Caco-2 (cell line): ENCODE results near the gene MMP12. TPM values are rescaled to one million over a fixed set of nuclear protein-coding genes. Genes with fewer than 3 reads are reported as not detected.

Experiments used
- BruUV-seq: library from RNA; stranded (reverse); fragments of 400-500 nt; replicated peaks from 2 replicates; lab custom pipeline; 2021; lab: Mats Ljungman, UMichigan
- CTCF ChIA-PET: fragments of 300-600 bp; sonication (Branson Sonifier 250); formaldehyde crosslinking; loops from one replicate; lab custom pipeline; 2022; ENCODE audit warnings: antibody characterized with exemption; lab: Charles Lee
- POLR2A ChIA-PET: fragments of 300-600 bp; sonication (Branson Sonifier 250); formaldehyde crosslinking; loops from one replicate; lab custom pipeline; 2022; ENCODE audit warnings: antibody characterized with exemption; lab: Charles Lee
- DNase-seq, 2 experiments: peaks; one replicate each; pipeline versions ENCODE4 v3.0.0 to v3.0.0-alpha.2; 2020 to 2022
- H3K27me3 ChIP-seq: replicated peaks from 2 replicates; pipeline ENCODE4 v1.6.0; 2011; ENCODE audit warnings: low read length; ENCODE audit not compliant: control insufficient read depth, insufficient read depth
- H3K36me3 ChIP-seq: 2 replicates; pipeline ENCODE4 v1.5.1; 2011; ENCODE audit warnings: low read length; ENCODE audit not compliant: control insufficient read depth, insufficient read depth
- H3K4me1 ChIP-seq: fragments of 250-450 bp; sonication (Bioruptor Pico); 2 replicates; pipeline ENCODE4 v1.5.1; 2020; ENCODE audit warnings: mild to moderate bottlenecking
- H3K4me3 ChIP-seq: 2 replicates; pipeline ENCODE4 v1.5.1; 2011; ENCODE audit warnings: low read depth, mild to moderate bottlenecking, control low read depth, low read length
- H3K9me3 ChIP-seq: fragments of 250-450 bp; sonication (Bioruptor Pico); 2 replicates; pipeline ENCODE4 v1.5.1; 2020; ENCODE audit warnings: mild to moderate bottlenecking, moderate library complexity
- H3K27ac Mint-ChIP-seq: one replicate; pipeline ENCODE4 v1.8.0; 2022; ENCODE audit warnings: mixed read lengths; ENCODE audit not compliant: unreplicated experiment
- H3K27me3 Mint-ChIP-seq: one replicate; pipeline ENCODE4 v1.8.0; 2022; ENCODE audit warnings: mixed read lengths; ENCODE audit not compliant: insufficient read depth, unreplicated experiment
- H3K36me3 Mint-ChIP-seq: one replicate; pipeline ENCODE4 v1.8.0; 2022; ENCODE audit warnings: mild to moderate bottlenecking, mixed read lengths; ENCODE audit not compliant: insufficient read depth, unreplicated experiment
- H3K4me1 Mint-ChIP-seq: one replicate; pipeline ENCODE4 v1.8.0; 2022; ENCODE audit warnings: low read depth, mixed read lengths; ENCODE audit not compliant: unreplicated experiment
- H3K4me3 Mint-ChIP-seq: one replicate; pipeline ENCODE4 v1.8.0; 2022; ENCODE audit warnings: mild to moderate bottlenecking, moderate library complexity, mixed read lengths; ENCODE audit not compliant: unreplicated experiment
- H3K9me3 Mint-ChIP-seq: one replicate; pipeline ENCODE4 v1.8.0; 2022; ENCODE audit warnings: mixed read lengths; ENCODE audit not compliant: unreplicated experiment
- intact Hi-C: fragments of 100-400 bp; cut with micrococcal nuclease; formaldehyde crosslinking; loops from one replicate; pipeline ENCODE4 v1.10.0; 2022; ENCODE audit not compliant: unreplicated experiment
- total RNA-seq: library from RNA; stranded (reverse); gene quantifications from 2 replicates; pipeline ENCODE4 v1.2.3, GENCODE V29; 2022
- TF ChIP-seq, protein P1 (sequence below), 2 experiments: fragments of 200-600 bp in 1 of 2; IDR thresholded peaks; 1 replicate in 1 of 2; 2 replicates in 1 of 2; pipeline versions ENCODE4 v1.5.1 to v1.8.0; 2011 to 2022; ENCODE audit warnings: antibody characterized with exemption in 1 of 2, control low read depth in 1 of 2, inconsistent platforms in 1 of 2, low read depth in 1 of 2, low read length in 1 of 2, mild to moderate bottlenecking in 1 of 2, moderate library complexity in 1 of 2; ENCODE audit not compliant: insufficient read depth in 1 of 2, severe bottlenecking in 1 of 2, unreplicated experiment in 1 of 2

MMP12 gene
- total RNA-seq, 1 experiment from 2014 or later: not detected

DNA sequence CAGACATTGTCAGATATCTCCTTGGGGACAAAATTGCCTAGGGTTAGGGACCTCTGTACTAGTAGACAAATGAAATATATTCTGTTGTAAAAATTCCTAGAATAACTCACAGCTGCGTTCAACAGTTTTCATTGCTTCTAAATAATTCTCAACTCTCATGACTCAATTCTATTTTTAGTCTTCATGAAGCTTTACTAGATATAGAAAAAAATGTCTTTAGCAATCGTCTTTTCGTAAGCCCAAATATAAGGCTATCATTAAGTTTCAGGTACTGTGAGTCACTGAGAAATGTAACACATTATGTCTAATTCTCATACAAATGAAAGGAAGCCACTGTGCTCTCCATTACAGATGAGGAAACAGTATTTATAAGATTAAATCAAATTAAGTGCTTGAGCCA lies 6.4 kb downstream of the MMP12 start:
- H3K4me3 ChIP-seq: no peak overlapping the region
- no TSS peak for BruUV-seq
- TF ChIP-seq, protein P1, sequence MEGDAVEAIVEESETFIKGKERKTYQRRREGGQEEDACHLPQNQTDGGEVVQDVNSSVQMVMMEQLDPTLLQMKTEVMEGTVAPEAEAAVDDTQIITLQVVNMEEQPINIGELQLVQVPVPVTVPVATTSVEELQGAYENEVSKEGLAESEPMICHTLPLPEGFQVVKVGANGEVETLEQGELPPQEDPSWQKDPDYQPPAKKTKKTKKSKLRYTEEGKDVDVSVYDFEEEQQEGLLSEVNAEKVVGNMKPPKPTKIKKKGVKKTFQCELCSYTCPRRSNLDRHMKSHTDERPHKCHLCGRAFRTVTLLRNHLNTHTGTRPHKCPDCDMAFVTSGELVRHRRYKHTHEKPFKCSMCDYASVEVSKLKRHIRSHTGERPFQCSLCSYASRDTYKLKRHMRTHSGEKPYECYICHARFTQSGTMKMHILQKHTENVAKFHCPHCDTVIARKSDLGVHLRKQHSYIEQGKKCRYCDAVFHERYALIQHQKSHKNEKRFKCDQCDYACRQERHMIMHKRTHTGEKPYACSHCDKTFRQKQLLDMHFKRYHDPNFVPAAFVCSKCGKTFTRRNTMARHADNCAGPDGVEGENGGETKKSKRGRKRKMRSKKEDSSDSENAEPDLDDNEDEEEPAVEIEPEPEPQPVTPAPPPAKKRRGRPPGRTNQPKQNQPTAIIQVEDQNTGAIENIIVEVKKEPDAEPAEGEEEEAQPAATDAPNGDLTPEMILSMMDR (IDR thresholded peaks at IDR 0.05; ENCODE audit: insufficient read depth in 1 of 2, low read depth in 1 of 2, low read length in 1 of 2, severe bottlenecking in 1 of 2, unreplicated experiment in 1 of 2): no peak
- ChIA-PET CTCF (no interaction called here), POLR2A (no interaction called here)
- intact Hi-C loops: no loop called here
- Mint-ChIP-seq H3K27me3 (no peaks in the 10 kb centered on the region), H3K4me3 (no peak overlapping the region), H3K4me1 (no peaks in the 10 kb centered on the region), H3K9me3 (no peaks in the 10 kb centered on the region), H3K36me3 (no peaks in the 10 kb centered on the region), H3K27ac (no peak overlapping the region)
- no peaks in the 10 kb centered on the region for H3K27me3 ChIP-seq
- no peaks in the 10 kb centered on the region for H3K36me3 ChIP-seq
- H3K9me3 ChIP-seq: no peaks in the 10 kb centered on the region
- peaks cover 6% of the 10 kb centered on the region; the same call in 1 of the 2 replicates for H3K4me1 ChIP-seq
- DNase-seq: no peak

DNA sequence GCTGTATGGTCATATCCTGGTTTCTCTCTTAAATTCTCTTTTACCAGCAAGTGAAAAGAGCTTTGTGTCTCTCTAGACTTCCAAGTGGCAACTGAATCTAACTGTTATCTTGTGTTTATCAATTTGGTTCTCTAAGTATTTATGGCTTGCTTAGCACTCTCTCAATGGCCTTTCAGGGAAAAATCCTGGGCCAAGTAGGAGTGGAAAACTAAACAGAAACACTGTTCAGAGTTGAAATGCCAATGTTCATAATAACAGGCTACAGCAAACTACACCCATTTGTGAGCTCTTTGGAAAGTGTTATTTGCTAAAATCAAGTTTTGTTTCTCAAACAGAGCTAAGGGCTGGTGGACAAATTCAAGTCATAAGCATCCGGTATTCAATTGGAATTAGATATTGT lies 10.1 kb downstream of the MMP12 start:
- peaks cover 6% of the 10 kb centered on the region; the same call in 1 of the 2 replicates for H3K4me1 ChIP-seq
- no peaks in the 10 kb centered on the region for H3K36me3 Mint-ChIP-seq
- intact Hi-C loops: no loop called here
- no peak for DNase-seq
- H3K4me1 Mint-ChIP-seq: no peaks in the 10 kb centered on the region
- ChIA-PET CTCF (interaction anchor here (1.0 to 1.1 kb wide), 2 partner anchors 14 to 57 kb away, joined by 3 read pairs; no protein-coding TSS in a partner anchor), POLR2A (no interaction called here)
- no peaks in the 10 kb centered on the region for H3K27me3 ChIP-seq
- no peaks in the 10 kb centered on the region for H3K9me3 Mint-ChIP-seq
- H3K9me3 ChIP-seq: no peaks in the 10 kb centered on the region
- no peak overlapping the region for H3K4me3 ChIP-seq
- TF ChIP-seq, protein P1 (IDR thresholded peaks at IDR 0.05; ENCODE audit: insufficient read depth in 1 of 2, low read depth in 1 of 2, low read length in 1 of 2, severe bottlenecking in 1 of 2, unreplicated experiment in 1 of 2): no peak
- H3K36me3 ChIP-seq: no peaks in the 10 kb centered on the region
- no peaks in the 10 kb centered on the region for H3K27me3 Mint-ChIP-seq
- H3K4me3 Mint-ChIP-seq: no peak overlapping the region
- no TSS peak for BruUV-seq
- no peak overlapping the region for H3K27ac Mint-ChIP-seq

DNA sequence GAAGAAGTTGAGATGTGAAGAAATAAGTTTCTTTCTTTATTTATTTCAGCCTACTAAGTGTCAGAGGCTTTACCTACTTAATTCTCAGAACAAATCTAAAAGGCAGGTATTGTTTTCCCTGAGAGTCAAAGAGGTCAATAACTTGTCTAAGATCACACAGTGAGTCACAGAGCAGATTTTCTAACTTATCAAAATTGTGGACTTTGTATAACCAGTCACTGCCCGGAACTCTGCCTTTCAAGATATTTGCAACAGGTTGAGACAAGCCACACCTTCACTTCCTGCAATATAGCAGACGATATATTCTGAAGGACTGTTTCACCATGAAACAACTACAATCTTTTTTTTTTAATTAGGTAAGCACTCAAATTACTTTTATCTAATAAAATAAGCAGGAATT lies 20.8 kb downstream of the MMP12 start:
- Mint-ChIP-seq H3K4me3 (no peak overlapping the region), H3K9me3 (no peaks in the 10 kb centered on the region), H3K27ac (no peak overlapping the region), H3K4me1 (no peaks in the 10 kb centered on the region), H3K27me3 (no peaks in the 10 kb centered on the region), H3K36me3 (no peaks in the 10 kb centered on the region)
- Histone ChIP-seq H3K36me3 (no peaks in the 10 kb centered on the region), H3K27me3 (no peaks in the 10 kb centered on the region), H3K4me1 (no peaks in the 10 kb centered on the region), H3K4me3 (no peak overlapping the region), H3K9me3 (no peaks in the 10 kb centered on the region)
- TF ChIP-seq, protein P1 (IDR thresholded peaks at IDR 0.05; ENCODE audit: insufficient read depth in 1 of 2, low read depth in 1 of 2, low read length in 1 of 2, severe bottlenecking in 1 of 2, unreplicated experiment in 1 of 2): no peak
- intact Hi-C loops: no loop called here
- DNase-seq: no peak
- POLR2A ChIA-PET: no interaction called here
- BruUV-seq: no TSS peak
- CTCF ChIA-PET: no interaction called here
